Activated B cell treated with CpG ODN at 0.5 μM for 24 hours (primary cell): Measurements from ENCODE around the gene BMP2K. TPM values are rescaled to one million over a fixed set of nuclear protein-coding genes. Genes with fewer than 3 reads are reported as not detected.

Source experiments
- ATAC-seq: fragments of 200-7000 bp; cut with Tn5 transposase; one replicate; pipeline ENCODE4 v1.10.0; 2021; ENCODE audit warnings: low read depth, mild to moderate bottlenecking, moderate library complexity
- CTCF ChIA-PET: fragments of 350-600 bp; sonication (Branson Sonifier 250); formaldehyde crosslinking; loops from one replicate; lab custom pipeline; 2021; ENCODE audit warnings: antibody characterized with exemption; lab: Charles Lee
- POLR2A ChIA-PET: fragments of 350-600 bp; sonication (Branson Sonifier 250); formaldehyde crosslinking; loops from one replicate; lab custom pipeline; 2021; ENCODE audit warnings: antibody characterized with exemption; lab: Charles Lee
- DNase-seq: peaks from one replicate; pipeline ENCODE4 v3.0.0; 2022
- H3K27ac Mint-ChIP-seq: one replicate; pipeline ENCODE4 v1.8.0; 2020; ENCODE audit warnings: mixed read lengths
- H3K27me3 Mint-ChIP-seq: one replicate; pipeline ENCODE4 v1.8.0; 2021; ENCODE audit warnings: mixed read lengths
- H3K36me3 Mint-ChIP-seq: one replicate; pipeline ENCODE4 v1.8.0; 2021; ENCODE audit warnings: low read depth, mixed read lengths
- H3K4me1 Mint-ChIP-seq: one replicate; pipeline ENCODE4 v1.8.0; 2021; ENCODE audit warnings: mixed read lengths
- H3K4me3 Mint-ChIP-seq: one replicate; pipeline ENCODE4 v1.8.0; 2020; ENCODE audit warnings: mild to moderate bottlenecking, mixed read lengths
- H3K9me3 Mint-ChIP-seq: one replicate; pipeline ENCODE4 v1.8.0; 2020; ENCODE audit warnings: mixed read lengths
- CTCF ChIP-seq: fragments of 200-600 bp; IDR thresholded peaks from one replicate; pipeline ENCODE4 v1.8.0; 2022; ENCODE audit warnings: antibody characterized with exemption, mild to moderate bottlenecking
- intact Hi-C: fragments of 100-400 bp; cut with micrococcal nuclease; formaldehyde crosslinking; loops from one replicate; pipeline ENCODE4 v1.15.1; 2024
- total RNA-seq: library from RNA; stranded (reverse); gene quantifications from 2 replicates; pipeline ENCODE4 v1.2.3, GENCODE V29; 2022

BMP2K gene
- total RNA-seq, 1 donor from 2014 or later: 135 TPM

DNA sequence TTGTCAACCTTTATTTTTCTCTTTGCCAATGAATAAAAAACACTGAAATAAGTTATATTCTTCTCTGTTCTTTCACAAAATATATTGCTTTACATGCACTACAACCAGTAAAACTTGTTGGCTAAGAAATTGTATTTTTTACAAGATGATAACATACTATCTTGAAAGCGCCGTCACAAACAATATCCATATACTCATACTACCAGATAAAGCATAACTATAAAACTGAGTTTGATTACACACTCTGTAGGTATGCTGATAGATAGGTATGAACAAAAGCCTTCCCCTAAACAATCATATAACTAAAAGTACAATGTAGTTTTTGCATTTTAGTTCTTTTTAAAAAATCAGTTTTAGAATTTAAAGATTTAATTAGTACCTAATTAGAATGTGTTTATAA is 13.6 kb upstream of the BMP2K start:
- H3K27ac Mint-ChIP-seq: no peak overlapping the region
- POLR2A ChIA-PET: interaction anchor here (1.7 to 2.9 kb wide), 2 partner anchors 10 to 13 kb away, joined by 4 to 6 read pairs; partner anchors contain the start of gene BMP2K
- intact Hi-C loops: no loop called here
- H3K27me3 Mint-ChIP-seq: no peaks in the 10 kb centered on the region
- DNase-seq (no peak), ATAC-seq (no peak)
- H3K9me3 Mint-ChIP-seq: no peaks in the 10 kb centered on the region
- no peaks in the 10 kb centered on the region for H3K36me3 Mint-ChIP-seq
- no peak for TF ChIP-seq CTCF
- CTCF ChIA-PET: no interaction called here
- H3K4me1 Mint-ChIP-seq: peaks cover 31% of the 10 kb centered on the region
- no peak overlapping the region for H3K4me3 Mint-ChIP-seq

GRCh38 chr4:78763251-78763650 is 12.9 kb upstream of the BMP2K start:
- Mint-ChIP-seq H3K9me3 (no peaks in the 10 kb centered on the region), H3K27ac (no peak overlapping the region), H3K4me3 (no peak overlapping the region), H3K27me3 (no peaks in the 10 kb centered on the region), H3K36me3 (no peaks in the 10 kb centered on the region), H3K4me1 (peaks cover 33% of the 10 kb centered on the region)
- ChIA-PET POLR2A (no interaction called here), CTCF (no interaction called here)
- ATAC-seq (no peak), DNase-seq (no peak)
- intact Hi-C loops: no loop called here
- no peak for TF ChIP-seq CTCF

DNA sequence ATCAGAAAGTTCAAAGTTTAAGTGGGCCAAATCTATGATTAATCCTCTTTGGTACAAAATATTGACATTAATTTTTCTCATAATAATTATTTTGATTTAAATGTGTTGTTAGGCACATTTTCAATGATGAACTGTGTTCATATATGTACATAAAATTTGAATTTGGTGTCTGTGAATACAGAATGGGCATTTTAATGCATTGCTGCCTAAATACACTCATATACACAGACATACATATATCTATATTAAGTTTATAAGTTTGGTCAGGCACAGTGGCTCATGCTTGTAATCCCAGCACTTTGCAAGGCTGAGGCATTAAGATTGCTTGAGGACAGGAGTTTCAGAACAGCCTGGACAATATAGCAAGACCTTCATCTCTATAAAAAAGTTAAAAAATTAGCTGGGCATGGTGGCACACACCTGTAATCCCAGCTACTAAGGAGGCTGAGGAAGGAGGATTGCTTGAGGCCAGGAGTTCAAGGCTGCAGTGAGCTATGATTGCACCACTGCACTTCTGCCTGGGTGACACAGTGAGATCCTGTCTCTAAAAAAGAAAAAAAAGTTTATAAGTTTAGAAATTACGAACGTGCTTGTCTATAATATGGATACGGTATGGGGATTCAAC is 12.3 kb upstream of the BMP2K start:
- Mint-ChIP-seq H3K4me3 (no peak overlapping the region), H3K27me3 (no peaks in the 10 kb centered on the region), H3K9me3 (no peaks in the 10 kb centered on the region), H3K27ac (no peak overlapping the region), H3K36me3 (no peaks in the 10 kb centered on the region), H3K4me1 (peaks cover 33% of the 10 kb centered on the region)
- POLR2A ChIA-PET: interaction anchor here (0.6 kb wide), 1 partner anchor 96 kb away, joined by 3 read pairs; no protein-coding TSS in a partner anchor
- CTCF ChIA-PET: no interaction called here
- intact Hi-C loops: no loop called here
- no peak for TF ChIP-seq CTCF
- ATAC-seq (no peak), DNase-seq (no peak)

DNA sequence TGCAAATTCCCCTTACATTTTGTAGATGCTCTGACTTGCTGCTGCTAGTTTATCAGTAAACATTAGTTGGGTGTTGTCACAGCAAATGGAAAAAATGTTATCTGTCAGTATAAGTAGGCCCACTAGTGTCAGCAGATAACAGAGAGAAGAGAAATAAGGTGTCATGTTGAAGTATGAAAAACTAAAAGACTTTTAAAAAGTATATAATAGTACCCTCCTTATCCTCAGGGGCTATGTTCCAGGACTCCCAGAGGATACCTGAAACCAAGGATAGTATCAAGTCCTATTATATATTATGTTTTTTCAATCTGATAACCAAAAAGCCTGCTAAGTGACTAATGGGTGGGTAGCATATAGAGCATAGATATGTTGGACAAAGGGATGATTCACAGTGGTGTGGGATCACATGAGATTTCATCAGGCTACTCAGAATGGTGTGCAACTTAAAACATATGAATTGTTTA is 11.6 kb upstream of the BMP2K start:
- no peak overlapping the region for H3K4me3 Mint-ChIP-seq
- no peak for DNase-seq
- TF ChIP-seq CTCF: no peak
- H3K9me3 Mint-ChIP-seq: no peaks in the 10 kb centered on the region
- intact Hi-C loops: no loop called here
- ATAC-seq: no peak
- no peak overlapping the region for H3K27ac Mint-ChIP-seq
- ChIA-PET CTCF (no interaction called here), POLR2A (no interaction called here)
- no peaks in the 10 kb centered on the region for H3K27me3 Mint-ChIP-seq
- H3K4me1 Mint-ChIP-seq: peaks cover 33% of the 10 kb centered on the region
- no peaks in the 10 kb centered on the region for H3K36me3 Mint-ChIP-seq

DNA sequence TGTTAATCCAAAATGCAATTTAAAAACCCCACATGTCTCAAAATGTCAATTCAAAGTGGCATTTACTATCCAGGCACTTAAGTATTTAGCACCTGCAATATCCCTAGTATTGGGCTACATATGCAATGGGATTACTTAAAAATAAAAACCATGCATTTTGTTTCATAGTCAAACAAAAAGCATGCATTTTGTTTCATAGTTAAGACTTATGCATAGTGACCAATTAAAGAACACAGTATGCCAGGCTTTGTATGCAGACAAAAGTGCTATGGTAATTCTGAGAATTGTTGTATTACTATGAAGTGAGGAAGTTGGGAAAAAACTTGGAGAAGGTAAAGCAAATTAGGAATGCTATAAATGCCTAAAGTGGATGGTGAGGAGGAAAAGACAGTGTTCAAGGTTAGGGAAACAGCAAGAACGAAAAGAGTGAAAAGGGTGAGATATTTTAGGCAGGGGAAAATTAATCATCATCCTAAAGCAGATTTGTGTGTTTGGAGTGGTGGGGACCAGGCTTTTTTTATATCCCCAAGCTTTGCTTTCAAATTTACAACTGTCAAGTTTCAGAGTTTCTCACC is 10.6 kb upstream of the BMP2K start:
- ATAC-seq: no peak
- Mint-ChIP-seq H3K27me3 (no peaks in the 10 kb centered on the region), H3K27ac (peak overlapping the region; percentile 84), H3K36me3 (no peaks in the 10 kb centered on the region), H3K9me3 (no peaks in the 10 kb centered on the region), H3K4me3 (peak overlapping the region; percentile 56), H3K4me1 (peaks cover 35% of the 10 kb centered on the region)
- CTCF ChIA-PET: interaction anchor here (0.9 to 2.4 kb wide), 5 partner anchors 10 to 16 kb away, joined by 3 to 9 read pairs (median 4); no protein-coding TSS in a partner anchor
- POLR2A ChIA-PET: interaction anchor here (0.6 to 3.1 kb wide), 8 partner anchors 8 to 152 kb away, joined by 3 to 41 read pairs (median 10); partner anchors contain the start of gene BMP2K
- no peak for TF ChIP-seq CTCF
- intact Hi-C loops: loop anchor here (1.0 to 2.0 kb wide), 3 partner anchors 10 to 31 kb away; no protein-coding TSS in a partner anchor
- DNase-seq: no peak
